ENCODE results near the gene UAP1.

UAP1 gene

DNA sequence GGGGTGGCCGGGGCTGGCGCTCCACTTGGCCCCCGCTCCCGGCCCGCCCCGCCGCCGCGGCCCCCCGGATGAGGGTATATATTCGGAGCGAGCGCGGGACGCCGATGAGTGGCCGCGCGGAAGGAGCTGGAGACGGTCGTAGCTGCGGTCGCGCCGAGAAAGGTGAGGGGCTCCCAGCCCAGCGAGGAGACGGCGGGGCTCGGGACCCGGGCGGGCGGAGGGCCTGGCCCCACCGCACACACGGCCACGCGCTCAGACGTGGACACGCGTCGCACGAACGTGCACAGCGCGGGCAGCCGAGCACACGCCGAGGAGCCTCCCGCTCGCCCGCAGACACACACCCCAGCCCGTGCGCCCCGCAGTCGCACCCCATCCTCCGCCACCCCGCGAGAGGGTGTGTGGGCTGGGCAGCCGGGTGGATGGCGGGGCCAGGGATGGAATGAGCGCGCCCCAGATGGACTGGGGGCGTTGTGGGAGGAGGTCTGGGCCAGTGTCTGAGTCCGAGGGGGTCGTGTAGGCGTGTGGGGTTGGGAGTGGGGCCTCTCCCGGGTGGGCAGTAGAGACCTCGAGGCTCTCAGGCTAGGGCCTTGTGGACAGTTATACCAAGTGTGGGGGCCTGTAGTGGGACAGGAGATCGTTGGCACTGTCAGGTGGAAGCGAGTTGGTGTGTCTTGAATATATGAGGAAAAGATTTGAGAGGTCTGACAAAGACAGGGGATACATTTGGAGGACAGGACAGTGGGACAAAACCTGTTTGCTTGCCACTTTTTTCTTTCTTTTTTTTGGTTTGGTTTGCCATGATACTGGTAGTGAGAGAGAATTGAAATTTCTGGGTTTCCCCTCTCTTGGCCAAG lies at the start of gene UAP1:
Gene UAP1 (plus strand): TSS at position 107 of the 854 bp plus-strand sequence. CDS start 4,347 bp downstream, outside the sequence.
- DNase-seq (ENCODE audit: low read depth in 2 of 2): peak in 1 of 2 donors; percentile 4

DNA sequence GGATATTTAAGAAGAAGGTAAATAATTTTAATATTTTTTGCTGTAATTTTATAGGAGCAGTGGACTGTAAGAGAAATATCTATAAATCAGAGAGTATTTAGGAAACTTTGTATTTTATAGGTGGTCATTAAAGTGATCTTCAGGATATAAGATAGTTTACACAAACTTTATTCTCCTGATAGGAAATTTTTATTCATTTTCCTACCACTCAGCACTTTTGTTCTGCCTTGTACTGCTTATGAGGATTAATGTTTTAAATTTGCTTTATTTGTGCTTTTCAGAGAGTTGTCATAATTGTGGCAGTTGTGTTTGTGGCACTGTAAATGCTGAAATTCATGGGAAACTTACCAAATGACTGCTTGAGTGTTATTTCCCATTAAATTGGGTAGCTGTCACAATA lies 34.2 kb upstream of the UAP1 start:
- DNase-seq (ENCODE audit: low read depth in 2 of 2): no peak

DNA sequence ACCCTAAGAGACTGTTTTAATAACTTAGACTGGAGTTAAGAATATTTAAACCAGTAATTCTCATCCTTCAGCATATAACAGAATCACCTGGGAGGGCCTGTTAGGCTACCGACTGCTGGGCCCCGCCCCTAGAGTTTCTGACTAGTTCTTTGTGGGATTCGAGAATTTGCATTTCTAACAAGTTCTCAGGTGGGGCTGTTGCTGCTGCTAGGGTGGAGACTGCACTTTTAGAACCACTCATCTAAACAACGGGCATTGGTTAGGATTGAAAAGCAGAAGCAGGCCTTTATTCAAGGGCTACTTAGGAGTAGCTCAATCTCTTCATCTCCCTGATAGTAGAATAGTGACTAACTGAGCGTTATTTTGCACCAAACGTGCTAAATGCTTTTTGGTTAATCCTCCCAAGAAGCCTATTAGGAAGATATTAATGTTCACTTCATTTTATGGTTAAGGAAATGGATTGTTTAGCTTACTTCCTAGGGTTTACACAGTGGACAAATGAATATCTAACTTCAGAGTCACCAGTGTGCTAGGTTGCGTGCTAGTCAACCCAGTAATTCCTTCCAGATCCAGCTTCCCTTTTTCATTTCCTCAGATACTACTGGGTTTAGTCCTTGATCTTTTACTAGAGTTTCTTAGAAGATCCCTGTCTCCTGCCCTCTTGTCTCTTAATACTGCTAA lies 31.1 kb upstream of the UAP1 start:
- no peak for DNase-seq (ENCODE audit: low read depth in 2 of 2)

DNA sequence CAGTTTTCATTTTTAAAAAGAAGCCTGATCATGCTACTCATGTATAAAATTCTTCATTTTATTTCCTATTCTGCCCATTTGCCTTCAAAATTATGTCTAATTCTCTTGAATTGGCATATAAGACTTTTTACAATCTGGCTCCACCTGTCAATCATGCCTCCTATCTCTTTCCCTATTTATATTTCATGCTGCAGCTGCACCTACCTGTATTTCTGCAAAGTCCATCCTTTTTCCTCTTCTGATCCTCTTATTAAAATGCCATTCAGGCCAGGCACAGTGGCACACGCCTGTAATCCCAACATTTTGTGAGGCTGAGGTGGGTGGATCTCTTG lies 30.6 kb upstream of the UAP1 start:
- DNase-seq (ENCODE audit: low read depth in 2 of 2): no peak

DNA sequence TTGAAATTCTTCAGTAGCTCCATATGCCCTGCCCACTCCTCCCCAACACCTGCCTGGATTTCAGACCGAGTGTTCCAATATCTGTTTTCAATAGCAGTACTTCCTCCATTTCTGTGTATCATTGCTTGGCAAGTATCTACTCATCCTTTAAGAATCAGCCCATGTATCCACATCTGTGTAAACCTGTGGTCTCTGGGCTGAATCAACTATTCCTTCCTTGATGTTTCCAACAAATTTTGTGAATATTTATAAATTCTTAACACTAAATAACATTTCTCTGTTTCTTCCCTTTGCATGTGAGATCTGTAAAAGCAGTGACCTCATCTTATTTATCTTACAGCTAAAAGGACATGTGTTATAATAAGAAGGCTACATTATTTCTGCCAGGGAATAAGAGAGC lies 26.0 kb upstream of the UAP1 start:
- DNase-seq (ENCODE audit: low read depth in 2 of 2): no peak

DNA sequence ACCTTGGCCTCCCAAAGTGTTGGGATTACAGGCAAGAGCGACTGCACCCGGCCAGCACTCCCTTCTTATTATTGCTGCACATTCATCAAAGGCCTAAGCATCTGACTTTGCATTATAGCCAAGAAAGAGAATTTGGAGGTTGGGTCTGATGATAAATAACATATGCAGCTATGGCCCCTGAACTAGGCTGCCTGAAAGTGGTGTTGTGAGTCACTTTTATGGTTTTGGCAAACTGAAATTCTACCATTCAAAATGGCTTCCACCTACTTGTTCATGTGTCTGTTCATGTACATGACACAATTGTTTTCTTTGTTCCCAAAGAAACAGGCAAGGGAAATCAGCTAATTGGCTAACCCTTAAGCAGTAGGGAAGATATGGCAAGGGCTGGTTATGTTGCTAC lies 25.0 kb upstream of the UAP1 start:
- no peak for DNase-seq (ENCODE audit: low read depth in 2 of 2)

DNA sequence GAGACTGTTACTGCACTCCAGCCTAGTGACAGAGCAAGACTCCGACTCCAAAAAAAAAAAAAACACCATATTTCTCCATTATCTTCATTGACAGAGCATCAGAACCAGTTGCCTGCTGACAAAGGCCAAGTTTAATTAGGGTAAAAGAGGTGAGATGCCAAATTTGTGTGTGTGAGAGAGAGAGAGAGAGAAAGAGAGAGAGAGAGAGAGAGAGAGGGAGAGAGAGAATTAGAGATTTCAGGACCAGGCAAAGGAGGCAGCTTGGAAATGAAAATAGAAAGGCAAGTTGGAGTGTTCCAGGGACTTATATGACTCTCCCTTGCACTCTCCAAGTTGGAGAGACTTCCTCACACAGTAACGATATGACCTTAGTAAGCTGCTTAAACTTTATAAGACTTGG lies 24.3 kb upstream of the UAP1 start:
- DNase-seq (ENCODE audit: low read depth in 2 of 2): no peak

DNA sequence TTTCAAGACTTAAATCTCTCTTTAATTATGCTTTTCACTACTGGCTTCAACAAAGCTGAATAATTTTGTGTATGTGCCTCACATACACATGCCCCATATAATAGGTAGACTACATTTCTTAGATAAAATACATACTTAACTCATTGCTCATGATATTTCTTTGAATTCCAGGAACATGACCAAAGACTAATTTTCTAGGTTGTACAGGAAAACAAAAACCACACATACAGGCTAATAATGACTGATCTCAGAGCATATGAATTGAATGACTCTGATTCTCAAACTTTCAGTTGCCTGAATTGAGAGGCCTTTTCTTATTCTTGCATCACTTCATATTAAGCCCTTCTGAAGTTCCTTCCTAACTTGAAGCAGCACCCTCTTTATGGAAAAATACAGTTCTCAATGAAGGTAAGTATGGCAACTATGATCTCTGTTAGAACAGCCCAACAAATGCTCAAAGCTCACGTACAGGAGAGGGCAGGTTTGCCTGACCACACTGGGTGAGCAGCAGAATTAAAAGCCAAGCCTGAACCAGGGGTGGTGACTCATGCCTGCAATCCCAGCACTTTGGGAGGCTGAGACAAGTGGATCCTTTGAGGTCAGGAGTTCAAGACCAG lies 22.6 kb upstream of the UAP1 start:
- no peak for DNase-seq (ENCODE audit: low read depth in 2 of 2)

GRCh38 chr1:162541619-162542141 lies 19.8 kb upstream of the UAP1 start:
- DNase-seq (ENCODE audit: low read depth in 2 of 2): no peak

- no peak for DNase-seq (ENCODE audit: low read depth in 2 of 2)
Observed at GRCh38 chr1:162543228-162543627, 18.3 kb upstream of the UAP1 start.

DNA sequence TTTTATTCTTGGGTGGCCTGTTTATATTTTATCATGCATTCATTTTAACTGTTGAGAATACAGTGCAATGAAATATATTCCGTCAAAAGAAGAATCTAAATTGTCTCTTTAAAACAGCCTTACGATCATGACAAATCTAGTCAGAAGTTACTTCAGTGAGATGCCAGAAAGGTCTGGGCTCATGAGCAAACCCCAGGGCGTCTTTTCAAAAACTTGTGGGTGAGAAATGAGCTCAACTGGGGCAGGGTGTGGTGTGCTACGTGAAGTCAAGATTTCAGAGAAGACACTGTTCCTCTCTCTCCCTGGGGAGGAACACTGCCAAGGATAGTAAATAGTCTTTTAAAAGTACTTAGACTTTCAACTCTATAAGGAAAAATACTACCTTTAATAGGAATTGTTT lies 13.4 kb upstream of the UAP1 start:
- DNase-seq (ENCODE audit: low read depth in 2 of 2): peak in 1 of 2 donors; percentile 6

DNA sequence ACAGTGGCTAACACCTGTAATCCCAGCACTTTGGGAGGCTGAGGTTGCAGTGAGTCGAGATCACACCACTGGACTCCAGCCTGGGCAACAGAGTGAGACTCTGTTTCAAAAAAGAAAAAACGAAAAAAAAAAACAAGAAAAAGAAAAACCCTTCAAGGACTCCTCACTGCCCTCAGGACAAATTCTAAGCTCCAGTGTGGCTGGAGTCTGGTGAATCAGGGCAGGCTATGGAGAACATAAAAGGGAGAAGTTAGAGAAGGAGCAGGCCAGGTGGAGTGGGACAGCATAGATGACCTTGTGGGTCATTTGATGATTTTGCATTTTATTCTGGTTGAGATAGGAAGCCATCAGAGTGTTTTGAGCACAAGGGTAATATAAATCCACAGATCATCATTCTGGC lies 12.5 kb upstream of the UAP1 start:
- no peak for DNase-seq (ENCODE audit: low read depth in 2 of 2)

DNA sequence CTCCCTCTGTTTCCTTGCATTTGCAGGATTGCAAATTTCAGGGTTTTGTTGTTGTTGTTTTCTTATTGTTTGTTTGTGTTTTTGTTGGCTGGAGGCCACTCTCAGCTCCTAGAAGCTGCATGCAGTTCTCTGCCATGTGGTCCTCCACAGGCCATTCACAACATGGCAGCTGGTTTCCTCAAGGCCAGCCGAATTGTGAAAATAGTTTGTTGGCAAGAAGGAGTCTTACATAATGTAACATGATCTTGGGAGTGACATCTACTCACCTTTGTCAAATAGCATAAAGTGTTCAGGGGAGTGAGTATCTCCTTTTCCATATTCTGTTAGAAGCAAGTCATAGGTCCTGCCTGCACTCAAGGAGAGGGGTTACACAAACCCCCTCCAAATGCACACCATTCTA lies 10.6 kb upstream of the UAP1 start:
- DNase-seq (ENCODE audit: low read depth in 2 of 2): no peak

GRCh38 chr1:162551969-162552683 lies 9.4 kb upstream of the UAP1 start:
- no peak for DNase-seq (ENCODE audit: low read depth in 2 of 2)

GRCh38 chr1:162552684-162553252 lies 8.8 kb upstream of the UAP1 start:
- no peak for DNase-seq (ENCODE audit: low read depth in 2 of 2)

- DNase-seq (ENCODE audit: low read depth in 2 of 2): no peak
Observed at GRCh38 chr1:162554258-162554657, 7.3 kb upstream of the UAP1 start.

GRCh38 chr1:162557536-162557935 lies 4.0 kb upstream of the UAP1 start:
- no peak for DNase-seq (ENCODE audit: low read depth in 2 of 2)

DNA sequence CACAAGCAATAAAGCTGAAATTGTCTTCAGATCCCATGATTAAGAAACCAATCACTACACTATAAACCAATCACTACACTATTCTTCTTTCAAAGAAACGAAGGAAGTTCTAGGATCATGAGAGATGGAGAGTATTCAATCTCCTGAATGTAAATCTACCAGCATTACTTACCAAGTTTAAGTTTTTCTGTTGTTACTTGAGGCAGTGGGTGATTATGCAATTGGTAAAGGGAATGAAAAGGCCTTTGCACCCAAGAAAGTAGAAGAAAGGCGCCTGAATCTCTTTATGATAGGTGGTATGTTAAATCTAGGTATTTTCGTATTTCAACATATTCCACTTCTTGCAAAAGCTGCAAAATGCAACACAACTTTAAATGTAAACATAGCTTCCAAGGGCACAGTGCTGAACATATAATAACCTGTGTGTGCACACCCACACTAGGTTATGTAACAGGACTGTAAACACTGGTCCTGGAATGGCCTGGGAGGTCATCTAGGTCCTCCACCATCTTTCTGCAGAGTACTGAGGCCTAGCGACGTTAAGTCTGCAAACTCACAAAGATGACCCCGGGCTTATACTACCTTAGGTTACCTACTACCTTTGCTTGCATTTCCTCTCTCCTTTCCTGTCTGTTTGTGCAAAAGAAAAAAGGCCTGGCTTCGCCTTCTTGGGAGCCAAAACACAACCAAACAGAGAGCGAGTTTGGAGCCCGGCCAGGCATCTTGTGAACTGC lies 1.1 kb upstream of the UAP1 start:
- DNase-seq (ENCODE audit: low read depth in 2 of 2): no peak

- DNase-seq (ENCODE audit: low read depth in 2 of 2): peak; percentile 95 to 97
Observed at GRCh38 chr1:162561037-162561615, 396 bp upstream of the UAP1 start.

GRCh38 chr1:162562470-162562828 lies 927 bp downstream of the UAP1 start:
- no peak for DNase-seq (ENCODE audit: low read depth in 2 of 2)

DNA sequence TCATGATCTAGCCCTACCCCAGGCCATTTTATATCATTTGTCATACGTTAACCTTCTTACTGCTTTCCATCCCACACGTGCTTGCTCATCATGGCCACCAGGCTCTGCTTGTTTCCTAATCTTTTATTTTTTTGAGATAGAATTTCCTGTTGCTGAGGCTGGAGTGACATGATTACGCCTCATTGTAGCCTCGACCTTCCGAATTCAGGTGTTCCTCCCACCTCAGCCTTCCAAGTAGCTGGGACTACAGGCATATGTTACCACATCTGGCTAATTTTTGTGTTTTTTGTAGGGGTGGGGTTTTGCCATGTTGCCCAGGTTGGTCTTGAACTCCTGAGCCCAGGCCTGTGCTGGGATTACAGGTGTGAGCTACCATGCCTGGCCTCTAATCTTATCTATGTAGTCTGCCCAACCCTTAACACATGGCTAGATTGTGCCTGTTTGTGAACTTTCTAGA lies 3.3 kb downstream of the UAP1 start:
- no peak for DNase-seq (ENCODE audit: low read depth in 2 of 2)
